ENCODE measurements around the gene TEKTIP1. TPM values are rescaled to one million over a fixed set of nuclear protein-coding genes. Genes with fewer than 3 reads are reported as not detected.

Gene TEKTIP1
- total and polyA plus RNA-seq, 9 of the 15 experiments (the other 6 are each of a cell fraction or from before 2014, with no cell fraction given): 0.66 TPM; not detected in 8

DNA sequence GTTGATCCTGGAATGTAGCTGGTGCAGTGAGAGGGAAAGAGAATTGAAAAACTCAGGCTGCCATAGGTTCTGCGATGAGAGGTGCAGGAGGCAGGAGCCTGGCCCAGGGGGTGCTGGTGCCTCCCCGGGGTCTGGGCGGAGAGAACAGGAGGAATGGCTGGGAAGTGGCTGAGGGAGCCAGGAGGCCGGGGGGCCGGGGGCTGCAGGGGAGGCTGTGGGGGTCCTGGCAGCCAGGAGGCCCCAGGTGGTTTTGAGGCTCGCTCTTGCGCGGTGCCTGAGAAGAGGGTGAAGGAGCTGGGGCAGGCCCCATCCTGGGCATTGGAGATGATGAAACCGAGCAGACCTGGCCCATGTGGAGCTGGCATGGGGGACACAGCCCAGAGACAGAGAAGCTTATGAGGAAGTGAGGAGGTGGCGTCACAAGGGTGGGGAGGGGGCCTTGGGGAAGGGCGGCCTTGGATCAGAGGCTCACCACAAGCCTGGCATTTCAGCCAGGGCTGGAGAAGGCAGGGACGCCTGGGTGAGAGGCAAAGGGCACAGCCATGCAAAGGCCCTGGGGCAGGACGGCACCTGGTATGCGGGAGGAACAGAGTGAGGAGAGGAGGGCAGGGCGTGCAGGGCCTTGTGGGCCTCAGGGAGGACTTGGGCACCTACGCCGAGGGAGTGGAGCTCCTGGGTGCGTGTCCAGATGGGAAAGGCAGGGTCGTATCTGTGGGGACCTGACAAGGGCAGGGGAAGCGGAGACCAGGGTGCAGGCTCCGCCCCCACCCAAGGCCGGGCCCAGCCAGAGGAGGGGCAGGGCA is 1.3 kb upstream of the TEKTIP1 start (continued):
- TF ChIP-seq, protein P1, sequence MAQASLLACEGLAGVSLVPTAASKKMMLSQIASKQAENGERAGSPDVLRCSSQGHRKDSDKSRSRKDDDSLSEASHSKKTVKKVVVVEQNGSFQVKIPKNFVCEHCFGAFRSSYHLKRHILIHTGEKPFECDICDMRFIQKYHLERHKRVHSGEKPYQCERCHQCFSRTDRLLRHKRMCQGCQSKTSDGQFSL (CRISPR knock-in tag; IDR thresholded peaks at IDR 0.05): 0 out of 2 replicates have a peak, but pooled peaks have one; percentile 43
- TF ChIP-seq, protein P1 (tag; IDR thresholded peaks at IDR 0.05): no peak
- TF ChIP-seq CHD2 (IDR thresholded peaks at IDR 0.05; ENCODE audit: low read depth, low read length) (0 out of 2 replicates have a peak, but pooled peaks have one; percentile 15), EP400 (IDR thresholded peaks at IDR 0.05) (no peak), POLR2G (IDR thresholded peaks at IDR 0.05; ENCODE audit: low read depth, low read length) (peak; percentile 54)

DNA sequence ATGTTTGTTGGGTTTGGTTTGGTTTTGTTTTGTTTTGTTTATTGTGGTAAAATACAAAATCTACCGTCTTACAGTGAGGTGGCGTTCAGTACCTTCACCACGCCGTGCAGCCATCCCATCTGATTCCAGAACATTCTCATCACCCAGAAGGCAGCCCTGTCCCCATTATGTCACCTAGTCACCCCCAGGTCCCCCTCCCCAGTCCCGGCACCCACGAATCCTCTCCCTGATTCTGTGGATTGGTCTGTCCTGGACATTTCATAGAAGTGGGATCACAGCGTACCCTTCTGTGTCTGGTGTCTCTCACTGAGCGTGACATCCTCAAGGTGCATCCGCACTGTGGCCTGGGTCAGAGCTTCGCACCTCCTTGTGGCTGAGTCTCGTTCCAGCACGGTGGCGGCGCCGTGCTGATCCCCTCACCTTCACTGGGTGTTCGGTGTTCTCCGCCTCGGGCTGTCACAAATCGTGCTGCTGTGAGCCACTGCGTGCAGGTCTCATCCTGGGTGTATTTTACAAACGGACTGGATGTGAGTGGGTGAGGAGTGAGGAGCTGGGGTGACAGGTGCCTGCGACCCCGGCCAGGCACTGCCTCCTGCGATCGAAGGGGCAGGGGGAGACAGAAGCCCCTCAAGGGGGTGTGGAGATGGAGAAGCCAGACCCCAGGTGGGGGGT is 580 bp upstream of the TEKTIP1 start:
- Histone ChIP-seq H3K9me3 (replicated peaks; ENCODE audit: control insufficient read depth, insufficient read depth, low read depth, low read length) (no peaks in the 10 kb centered on the region), H3K79me2 (ENCODE audit: control insufficient read depth, insufficient read depth, low read length) (no peaks in the 10 kb centered on the region), H3K4me3 (no peak overlapping the region), H4K20me1 (replicated peaks; ENCODE audit: control insufficient read depth, insufficient read depth, low read length) (0 out of 2 replicates have a peak, but pooled peaks cover 5% of the 10 kb centered on the region), H3K27ac (ENCODE audit: extremely low read depth, low read depth, low read length) (no peak overlapping the region; the same call in 2 of the 3 replicates), H3K4me2 (ENCODE audit: insufficient read depth, low read length) (no peak overlapping the region), H3K9ac (ENCODE audit: insufficient read depth in 1 of 2, low read depth in 2 of 2, low read length in 2 of 2) (peak overlapping the region in 1 of 2 experiments; percentile 74; a peak in 2 of 4 replicates), H2AFZ (ENCODE audit: low read depth, low read length) (no peak overlapping the region), H3K27me3 (ENCODE audit: control insufficient read depth in 2 of 2, insufficient read depth in 2 of 2, low read length in 2 of 2) (no peaks in the 10 kb centered on the region), H3K9me1 (ENCODE audit: control insufficient read depth, insufficient read depth, low read length) (no peaks in the 10 kb centered on the region), H3K4me1 (replicated peaks in 1 of 2; ENCODE audit: control insufficient read depth in 2 of 2, insufficient read depth in 2 of 2, low read length in 2 of 2) (peaks cover 7 to 45% of the 10 kb centered on the region in 2 experiments; a peak in 3 of 5 replicates), H3K36me3 (ENCODE audit: control insufficient read depth, insufficient read depth, low read length) (peaks cover 34% of the 10 kb centered on the region; the same call in 2 of the 3 replicates)
- POLR2A ChIA-PET: interaction anchor here (0.6 to 3.1 kb wide), 7 partner anchors 11 to 236 kb away, joined by 3 to 15 read pairs (median 6); partner anchors contain the start of gene MFSD12
- CTCF ChIA-PET (ENCODE audit: low intra/inter-chr PET ratio): no interaction called here
- ATAC-seq: peak; percentile 55
- BruUV-seq (replicated peaks): no TSS peak
- 63% methylated on average over 23 of the region's 25 CpGs for WGBS (ENCODE audit: insufficient coverage, low coverage, missing lambda C conversion rate)
- FAIRE-seq: peak; percentile 19
- intact Hi-C loops (cut with micrococcal nuclease) (no loop called here), in situ Hi-C loops (cut with MboI) (no loop called here)
- DNase-seq (ENCODE audit: extremely low read depth in 1 of 4, low spot score in 3 of 4): peak in 1 of 4 experiments; percentile 38
- TF ChIP-seq KDM5B (IDR thresholded peaks at IDR 0.05; ENCODE audit: insufficient replicate concordance, low read depth, low read length) (no peak), TEAD4 (IDR thresholded peaks at IDR 0.05; ENCODE audit: low read length) (no peak), TEAD4 (CRISPR knock-in tag; IDR thresholded peaks at IDR 0.05; ENCODE audit: borderline replicate concordance) (no peak), FOS (IDR thresholded peaks at IDR 0.05; ENCODE audit: extremely low read depth, insufficient read length) (no peak), FOXA1 (IDR thresholded peaks at IDR 0.05; ENCODE audit: borderline replicate concordance) (no peak), ZNF584 (CRISPR knock-in tag; IDR thresholded peaks at IDR 0.05; ENCODE audit: low read depth) (no peak), RNF2 (IDR thresholded peaks at IDR 0.05) (no peak), NR2C2 (CRISPR knock-in tag; IDR thresholded peaks at IDR 0.05) (no peak), NR2C2 (tag; IDR thresholded peaks at IDR 0.05) (no peak), MAFF (IDR thresholded peaks at IDR 0.05; ENCODE audit: low read length) (no peak), TOE1 (IDR thresholded peaks at IDR 0.05; ENCODE audit: borderline replicate concordance) (no peak), TOE1 (CRISPR knock-in tag; IDR thresholded peaks at IDR 0.05; ENCODE audit: borderline replicate concordance, low read depth) (no peak)
- TF ChIP-seq, protein P2, sequence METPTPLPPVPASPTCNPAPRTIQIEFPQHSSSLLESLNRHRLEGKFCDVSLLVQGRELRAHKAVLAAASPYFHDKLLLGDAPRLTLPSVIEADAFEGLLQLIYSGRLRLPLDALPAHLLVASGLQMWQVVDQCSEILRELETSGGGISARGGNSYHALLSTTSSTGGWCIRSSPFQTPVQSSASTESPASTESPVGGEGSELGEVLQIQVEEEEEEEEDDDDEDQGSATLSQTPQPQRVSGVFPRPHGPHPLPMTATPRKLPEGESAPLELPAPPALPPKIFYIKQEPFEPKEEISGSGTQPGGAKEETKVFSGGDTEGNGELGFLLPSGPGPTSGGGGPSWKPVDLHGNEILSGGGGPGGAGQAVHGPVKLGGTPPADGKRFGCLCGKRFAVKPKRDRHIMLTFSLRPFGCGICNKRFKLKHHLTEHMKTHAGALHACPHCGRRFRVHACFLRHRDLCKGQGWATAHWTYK (CRISPR knock-in tag; IDR thresholded peaks at IDR 0.05): no peak

Data from K562 (cell line).